CD4-positive, alpha-beta T cell treated with Interleukin-1 beta for 1 hour (primary cell): ENCODE measurements around the gene AOPEP.

Source experiments
- DNase-seq, 2 donors: peaks; one replicate each; pipeline ENCODE4 v3.0.0-alpha.2; 2020 to 2022

The AOPEP gene

DNA sequence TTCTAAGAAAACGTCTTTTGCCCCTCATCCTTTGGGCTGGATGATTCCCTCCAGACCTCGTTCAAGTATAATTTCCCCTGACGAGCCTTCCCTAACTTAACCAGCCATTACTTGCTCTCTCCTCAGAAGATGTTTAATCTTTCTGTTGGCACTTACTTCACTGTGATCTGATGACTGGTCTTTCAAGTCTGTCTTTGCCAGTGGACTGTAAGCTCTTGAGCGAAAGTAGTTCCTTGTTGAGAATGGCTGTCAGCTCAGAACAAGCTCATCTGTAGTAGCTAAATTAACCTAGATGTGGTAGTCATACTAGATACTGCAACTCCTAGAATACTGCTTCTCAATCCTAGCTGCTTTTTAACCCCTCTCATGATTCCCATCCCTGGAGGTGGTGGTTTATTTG is 125.0 kb downstream of the AOPEP start:
- DNase-seq, result no peak

DNA sequence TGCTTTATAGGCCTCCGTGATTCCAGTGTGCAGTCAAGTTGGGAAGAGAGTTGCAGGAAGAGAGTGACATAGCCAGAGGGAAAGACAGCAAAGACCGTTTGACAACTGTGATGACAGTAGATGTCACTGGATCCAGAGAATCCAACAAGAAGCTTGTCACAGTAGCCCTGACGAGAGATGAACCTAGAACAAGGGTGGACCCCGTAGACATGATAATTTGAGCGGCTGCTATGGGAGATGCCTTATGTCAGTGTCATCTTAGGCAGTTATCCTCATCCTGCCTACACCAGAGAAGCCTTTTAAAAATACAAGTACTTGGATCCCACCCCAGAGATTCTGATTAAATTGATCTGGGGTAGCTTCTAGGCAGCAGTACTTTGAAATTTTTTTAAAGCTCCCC is 125.4 kb downstream of the AOPEP start:
- DNase-seq, result no peak

DNA sequence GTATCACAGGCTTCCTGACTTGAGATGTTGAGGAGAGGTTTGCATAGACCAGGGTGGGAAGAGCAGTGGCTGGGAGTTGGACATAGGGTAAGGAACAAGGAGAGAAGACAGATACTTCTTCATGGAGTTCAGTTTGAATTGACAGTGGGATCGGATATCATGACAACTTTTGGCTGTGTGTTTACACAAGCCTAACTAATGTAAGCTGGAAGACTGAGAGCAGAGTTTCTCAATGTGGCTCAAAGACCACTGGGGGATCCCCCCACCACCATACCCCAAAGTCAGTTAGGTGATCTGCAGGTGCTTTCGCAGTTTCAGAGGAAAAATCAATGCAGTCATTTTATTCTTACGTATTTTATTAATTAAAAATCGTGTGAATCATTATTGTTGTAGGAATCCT is 125.9 kb downstream of the AOPEP start:
- no peak for DNase-seq

DNA sequence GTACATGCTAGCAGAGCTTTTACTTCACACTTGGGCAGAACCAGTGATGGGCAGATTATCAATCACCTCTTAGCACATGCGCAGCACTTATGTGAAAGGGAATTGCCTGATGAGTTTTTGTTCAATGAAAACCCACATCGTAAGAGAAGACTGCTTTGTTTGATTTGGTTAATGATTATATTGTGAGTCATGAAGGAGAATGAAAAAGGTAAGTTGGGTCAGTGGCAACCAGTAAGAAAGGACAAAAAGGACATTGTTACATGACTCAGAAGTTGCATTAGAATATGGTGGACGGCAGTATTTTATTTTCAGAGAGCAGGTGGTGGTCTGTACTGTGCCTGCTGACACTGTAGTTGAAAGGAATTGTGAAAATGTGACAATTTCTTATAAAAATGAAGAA is 127.4 kb downstream of the AOPEP start:
- no peak for DNase-seq

DNA sequence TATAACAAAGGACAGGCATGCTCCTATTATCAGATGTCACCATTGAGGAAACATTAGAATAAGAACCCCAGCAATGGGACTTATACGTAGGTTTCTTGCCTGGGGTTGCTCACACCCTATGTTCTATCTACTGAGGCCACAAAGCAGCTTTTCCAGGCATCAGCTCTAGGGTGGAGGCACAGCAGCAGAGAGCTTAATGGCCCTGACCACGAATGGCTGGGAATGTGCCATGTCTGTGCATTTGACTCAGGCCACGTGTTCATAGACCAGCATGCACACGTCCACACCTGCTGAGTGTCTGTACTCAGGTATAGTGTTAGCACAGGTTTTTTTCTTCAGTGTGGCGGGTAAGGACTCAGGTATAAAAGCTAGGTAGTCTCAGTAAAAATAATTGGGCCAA is 129.4 kb downstream of the AOPEP start:
- DNase-seq, result no peak

DNA sequence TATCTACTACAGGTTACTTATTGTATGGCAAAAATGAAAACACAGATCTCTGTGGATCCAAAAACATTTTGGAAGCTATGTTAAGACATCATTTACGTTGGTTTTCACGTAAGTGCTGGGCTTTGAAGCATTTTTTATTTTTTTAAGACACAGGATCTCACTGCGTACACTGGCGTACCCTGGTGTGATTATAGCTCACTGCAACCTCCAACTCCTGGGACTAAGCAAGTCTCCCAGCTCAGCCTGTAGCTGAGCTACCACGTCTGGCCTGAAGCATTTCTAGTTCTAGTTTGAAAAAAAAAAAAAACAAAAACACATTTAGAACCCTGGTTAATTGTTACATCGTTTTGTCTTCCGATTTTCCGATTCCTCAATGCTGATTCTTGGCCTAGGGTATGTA is 131.3 kb downstream of the AOPEP start:
- DNase-seq, result no peak

DNA sequence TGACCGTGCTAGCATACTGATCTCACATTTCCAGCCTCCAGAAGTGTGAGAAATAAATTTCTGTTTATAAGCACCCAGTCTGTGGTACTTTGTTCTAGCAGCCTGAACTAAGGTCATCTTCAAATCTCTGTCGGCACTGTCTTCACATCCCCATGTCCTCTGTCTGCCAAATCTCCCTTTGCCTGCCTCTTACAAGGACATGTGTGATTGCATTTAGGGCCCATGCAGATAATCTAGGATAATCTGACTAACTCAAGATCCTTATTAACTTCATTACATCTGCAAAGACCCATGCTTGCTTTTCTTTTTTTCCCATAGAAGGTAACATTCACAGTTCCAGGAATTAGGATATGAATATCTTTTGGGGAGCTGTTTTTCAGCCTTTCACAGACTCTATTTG is 132.7 kb downstream of the AOPEP start:
- DNase-seq, result no peak

DNA sequence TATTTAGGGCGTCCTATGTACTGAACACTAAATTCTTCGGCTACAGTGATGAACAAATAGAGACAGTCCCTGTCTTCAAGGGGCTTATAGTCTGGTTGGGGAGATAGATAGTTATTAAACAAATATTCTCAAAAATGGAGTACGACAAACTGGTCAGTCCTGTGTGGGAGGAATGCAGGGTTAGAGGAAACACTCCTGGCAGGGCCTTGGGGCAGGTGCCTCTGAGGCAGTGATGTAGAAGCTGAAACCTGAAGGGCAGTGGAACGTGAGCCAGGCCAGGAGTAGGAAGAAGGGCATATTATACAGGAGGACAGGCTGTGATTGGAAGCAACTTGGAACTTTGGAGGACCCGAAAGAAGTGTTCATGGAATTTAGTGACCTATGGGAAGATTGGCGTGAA is 133.4 kb downstream of the AOPEP start:
- no peak for DNase-seq

DNA sequence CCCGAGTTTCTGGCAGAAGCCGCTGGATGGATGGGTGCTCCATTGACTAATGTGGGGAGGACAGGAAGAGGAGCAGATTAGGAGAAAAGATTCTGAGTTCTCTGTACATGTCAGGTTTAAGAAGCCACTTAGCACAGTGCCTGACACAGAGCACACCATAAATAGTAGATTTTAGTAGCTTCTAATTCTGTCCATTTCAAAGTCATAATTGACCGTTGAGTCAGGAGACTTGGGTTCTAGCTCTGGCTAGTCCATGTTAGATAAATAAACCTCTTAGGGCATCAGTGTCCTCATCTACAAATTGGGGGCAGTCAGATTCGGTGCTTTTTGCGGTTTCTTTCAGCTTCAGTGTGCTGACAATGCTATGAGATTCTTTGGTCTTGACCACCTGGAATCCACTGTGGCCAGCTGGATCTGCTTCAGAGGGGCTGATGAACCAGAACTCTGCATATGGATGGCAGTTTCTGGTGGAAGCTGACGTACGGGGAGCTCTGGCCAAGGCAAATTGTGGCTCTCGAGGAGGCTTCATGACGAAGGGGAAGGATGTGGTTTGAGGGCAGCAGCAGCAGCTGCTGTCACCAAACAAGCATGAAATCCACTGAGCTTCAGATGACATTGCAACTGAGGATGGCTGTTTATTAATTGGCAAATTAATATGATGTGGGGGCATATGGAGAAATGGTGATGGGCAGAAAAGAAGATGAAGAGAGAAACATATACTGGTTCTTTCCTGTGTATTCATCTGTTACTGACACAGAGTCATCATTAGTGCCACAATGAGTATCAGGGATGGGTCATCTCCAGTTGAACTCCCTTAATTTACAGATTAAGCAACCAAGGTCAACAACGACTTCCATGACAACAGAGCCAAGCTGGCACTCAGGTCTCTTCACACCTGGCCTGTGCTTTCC is 134.4 kb downstream of the AOPEP start:
- peak; percentile 77 to 84 for DNase-seq

DNA sequence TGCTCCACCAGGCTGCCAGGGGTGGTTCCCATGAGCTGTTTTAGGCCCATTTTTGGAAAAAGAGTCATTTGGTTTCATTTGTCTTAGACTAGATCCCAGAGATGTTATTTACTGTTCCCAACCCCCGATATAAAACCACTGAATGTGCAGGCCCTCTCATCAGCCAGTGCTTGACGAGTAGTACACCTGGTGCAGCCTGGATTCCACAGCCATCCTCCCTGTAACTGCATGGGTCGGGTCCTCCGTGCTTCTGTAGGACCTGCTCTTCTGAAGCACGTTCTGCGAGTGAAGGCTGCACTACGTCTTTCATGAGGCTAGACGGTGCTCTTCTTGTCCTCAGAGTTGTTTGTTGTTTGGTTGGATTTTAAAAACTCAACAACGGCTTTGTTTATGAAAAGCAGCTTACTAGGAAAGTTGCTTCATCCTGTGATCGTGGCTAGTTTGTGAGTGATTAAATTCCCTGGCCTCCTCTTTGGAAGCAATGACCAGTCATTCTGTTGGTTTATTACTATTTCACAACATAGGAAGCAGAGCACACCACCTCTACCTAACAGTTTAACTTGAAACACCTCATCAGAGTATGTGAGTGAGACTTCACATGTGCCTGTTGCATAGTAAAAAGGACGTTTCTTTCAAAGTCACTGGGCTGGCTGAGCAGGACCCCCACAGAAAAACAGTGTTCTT is 135.2 kb downstream of the AOPEP start:
- no peak for DNase-seq

DNA sequence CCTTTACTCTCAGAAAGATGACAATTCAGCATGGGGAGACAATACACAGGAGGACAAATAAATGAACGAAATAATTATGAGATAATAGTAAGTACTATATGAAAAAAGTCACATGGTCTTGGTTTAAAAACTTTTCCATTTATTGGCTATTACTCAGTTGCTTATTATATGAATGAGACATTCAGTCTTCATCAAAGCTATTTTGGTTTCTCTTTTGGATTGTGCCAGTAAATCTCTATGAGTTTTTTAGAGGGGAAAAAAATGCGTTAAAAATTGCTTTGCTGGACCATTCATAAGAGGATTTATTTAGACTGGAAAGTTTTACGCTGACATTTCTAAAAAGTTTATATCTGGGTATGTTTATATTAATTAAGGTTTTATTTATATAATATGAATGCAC is 137.7 kb downstream of the AOPEP start:
- no peak for DNase-seq

DNA sequence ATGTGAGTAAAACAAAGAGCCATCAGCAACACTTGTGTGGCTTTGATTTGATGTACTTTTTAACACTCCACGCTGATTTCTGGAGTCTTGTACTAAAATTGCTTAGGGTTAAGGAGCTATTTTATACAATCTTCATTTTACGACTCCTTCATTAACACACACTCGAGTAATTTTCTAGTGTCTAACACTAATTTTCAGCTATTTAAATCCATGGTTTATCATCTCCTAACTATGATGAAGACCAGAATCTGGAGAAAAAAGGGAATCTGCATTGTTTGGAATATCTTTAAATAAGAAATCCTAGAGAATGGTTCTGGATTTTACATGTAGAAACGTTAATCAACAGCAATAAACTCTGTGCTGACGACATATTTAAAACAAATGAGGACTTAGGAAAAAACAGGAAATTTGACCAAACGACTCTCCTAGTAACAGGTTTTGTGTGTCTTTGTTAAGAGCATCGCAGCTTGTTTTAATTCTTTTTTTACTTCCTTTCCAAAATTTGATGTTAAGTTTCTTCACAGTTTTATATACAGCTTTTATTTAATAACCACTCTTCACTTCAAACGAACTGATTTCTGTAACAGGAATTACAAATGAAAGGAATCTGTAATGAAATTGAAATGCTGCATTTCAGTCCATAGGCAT is 138.5 kb downstream of the AOPEP start:
- DNase-seq, result no peak

DNA sequence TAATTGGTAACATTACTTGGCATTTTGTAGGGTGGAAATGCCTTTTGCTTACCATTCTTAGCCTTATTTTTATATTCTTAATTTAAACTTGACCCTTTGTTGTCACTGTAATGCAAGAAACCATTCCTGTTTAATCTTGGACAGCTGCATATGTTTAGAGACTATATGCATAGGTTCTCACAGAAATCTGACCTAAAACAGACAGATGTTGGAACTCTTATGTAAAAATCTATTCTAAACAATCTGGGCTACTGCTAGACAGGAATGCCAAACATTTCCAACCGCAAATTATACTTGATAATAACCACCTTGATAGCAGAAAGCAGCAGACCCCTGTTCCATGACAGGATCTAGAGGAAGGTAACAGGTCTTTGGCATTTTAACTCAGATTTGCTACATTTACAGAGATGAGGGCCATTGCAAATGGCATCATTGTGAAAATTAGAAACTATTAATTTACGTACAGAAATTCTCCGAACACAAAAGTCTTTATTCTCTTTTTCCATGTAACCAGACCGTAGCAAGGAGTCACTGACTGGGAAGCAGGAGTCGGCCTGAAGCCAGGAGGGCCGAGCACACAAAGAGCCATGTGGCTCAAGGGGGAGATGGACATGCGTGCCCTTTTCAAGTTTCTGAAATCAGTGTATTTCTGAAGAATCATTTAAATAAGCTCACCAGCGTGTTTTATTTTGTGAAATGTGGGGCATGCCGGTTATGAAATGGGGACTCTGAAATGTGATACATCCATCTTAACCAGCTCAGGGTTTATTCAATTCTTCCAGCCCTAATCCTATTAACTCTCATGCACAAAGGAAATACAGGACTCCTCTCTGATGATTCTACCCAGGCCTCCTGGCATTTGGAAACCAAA is 139.3 kb downstream of the AOPEP start:
- DNase-seq, result no peak

DNA sequence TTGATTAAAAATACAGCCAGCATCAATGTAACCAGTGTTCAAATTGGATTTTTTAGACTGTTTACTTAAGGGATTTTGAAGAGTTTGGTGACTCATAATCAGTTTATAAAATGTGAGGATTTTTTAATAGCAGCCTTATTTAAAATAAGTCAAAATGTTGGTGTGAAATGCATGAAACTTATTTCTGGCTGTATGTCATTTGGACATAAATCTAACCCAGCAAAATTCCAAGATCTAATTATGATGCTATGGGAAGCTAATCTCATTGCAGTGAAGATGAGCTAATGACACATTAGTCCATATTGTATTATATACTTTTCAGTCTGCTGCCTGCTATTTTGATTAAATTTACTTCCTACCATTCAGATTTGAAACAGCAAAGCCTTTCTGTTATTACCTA is 140.3 kb downstream of the AOPEP start:
- no peak for DNase-seq

DNA sequence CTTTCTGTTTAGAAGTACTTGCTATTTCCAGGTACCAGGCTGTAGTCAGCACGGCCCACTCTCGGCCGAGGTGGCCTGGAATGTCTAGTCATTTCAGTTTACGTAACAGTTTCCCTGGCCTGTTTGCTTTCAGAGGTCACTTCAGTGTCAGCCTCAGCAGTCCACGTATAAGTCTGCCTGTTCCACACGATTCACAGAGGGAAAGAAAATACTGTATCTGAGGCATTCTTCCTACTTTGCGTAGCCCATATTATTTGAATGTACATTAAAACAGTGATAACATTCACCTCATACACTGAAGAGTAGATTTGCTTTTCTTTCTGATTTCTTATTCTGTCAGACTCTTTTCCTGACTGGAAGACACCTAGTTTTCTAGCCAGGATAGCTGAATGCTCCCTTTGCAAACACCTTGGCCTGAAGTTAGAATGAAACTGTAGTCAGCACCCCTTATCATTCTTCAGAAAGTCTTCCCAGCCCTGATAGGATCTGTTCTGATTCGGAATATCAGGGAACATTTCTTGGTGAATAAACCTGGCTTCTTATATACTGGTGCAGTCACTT is 140.9 kb downstream of the AOPEP start:
- DNase-seq, result no peak

DNA sequence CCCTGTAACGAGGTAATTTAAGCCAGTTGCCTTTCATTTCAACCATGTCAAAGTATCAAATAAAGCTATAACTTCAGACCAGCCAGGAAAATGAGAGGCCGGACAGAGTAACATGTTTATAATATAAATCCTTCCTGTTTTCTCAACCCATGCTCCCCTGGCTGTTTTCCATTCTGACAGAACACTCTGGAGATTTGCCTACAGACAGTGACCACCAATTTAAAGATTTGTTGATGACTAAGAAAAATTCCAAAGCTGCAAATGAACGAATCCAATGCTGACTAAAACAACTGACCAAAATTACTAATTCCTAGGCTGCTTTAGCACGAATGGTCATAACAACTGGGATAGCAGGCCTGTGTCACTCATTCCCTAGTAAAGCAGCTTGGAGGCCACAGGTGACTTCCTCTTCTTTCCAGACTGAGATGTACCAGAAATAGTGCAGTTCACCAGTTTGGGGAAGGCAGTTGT is 141.4 kb downstream of the AOPEP start:
- no peak for DNase-seq

DNA sequence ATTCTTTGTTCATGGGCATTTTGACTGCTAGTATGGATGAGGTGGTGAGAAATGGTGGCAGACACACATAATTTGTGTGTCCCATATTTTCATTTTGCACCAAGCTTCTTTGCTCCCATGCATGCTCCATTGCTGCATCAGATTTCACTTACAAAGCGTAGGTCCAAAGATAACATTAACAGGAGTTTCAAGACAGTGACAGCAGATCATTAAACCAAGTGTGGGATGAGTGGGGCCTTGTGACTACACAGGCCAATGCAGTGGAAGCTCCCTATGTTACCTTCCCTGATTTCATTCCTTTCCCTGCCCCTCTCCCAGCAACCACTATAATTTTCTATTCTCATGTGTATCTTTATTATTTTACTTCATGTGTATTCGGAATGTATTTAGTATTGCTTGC is 142.0 kb downstream of the AOPEP start:
- no peak for DNase-seq

DNA sequence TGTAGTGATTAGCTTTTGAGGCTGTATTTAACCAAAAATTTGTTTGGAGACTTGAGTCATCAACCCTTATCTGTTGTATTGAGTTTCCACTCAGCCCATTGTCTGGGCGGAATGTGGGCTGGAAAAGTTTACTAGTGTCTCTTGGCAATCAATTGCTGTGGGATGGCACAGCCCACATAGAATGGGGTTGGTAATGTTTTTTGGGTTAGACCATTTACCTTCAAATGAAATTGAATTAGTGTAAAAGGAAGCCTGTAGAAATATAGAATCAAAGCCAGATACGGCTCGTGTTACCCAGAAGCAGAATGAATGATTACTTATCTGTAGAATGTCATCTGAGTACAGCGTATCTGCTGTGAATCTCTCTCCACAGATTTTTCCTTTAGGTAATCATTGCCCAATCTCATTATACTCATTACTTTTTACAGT is 142.9 kb downstream of the AOPEP start:
- DNase-seq, result no peak

DNA sequence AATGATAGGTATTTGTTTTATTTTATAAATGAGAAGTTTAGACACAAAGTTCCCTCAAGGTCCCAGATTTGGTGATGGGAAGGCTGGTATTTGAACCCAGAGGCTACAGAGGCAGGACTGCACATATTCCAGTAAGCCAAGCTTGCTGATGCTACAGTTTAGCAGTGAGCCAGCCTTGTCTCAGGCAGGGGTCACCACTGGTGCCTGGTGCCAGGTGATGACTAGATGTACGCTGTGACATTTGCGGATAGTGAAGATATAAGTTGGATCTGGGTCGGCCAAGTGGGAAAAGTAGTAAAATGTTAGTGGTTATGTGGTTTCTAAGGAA is 143.9 kb downstream of the AOPEP start:
- DNase-seq, result no peak

DNA sequence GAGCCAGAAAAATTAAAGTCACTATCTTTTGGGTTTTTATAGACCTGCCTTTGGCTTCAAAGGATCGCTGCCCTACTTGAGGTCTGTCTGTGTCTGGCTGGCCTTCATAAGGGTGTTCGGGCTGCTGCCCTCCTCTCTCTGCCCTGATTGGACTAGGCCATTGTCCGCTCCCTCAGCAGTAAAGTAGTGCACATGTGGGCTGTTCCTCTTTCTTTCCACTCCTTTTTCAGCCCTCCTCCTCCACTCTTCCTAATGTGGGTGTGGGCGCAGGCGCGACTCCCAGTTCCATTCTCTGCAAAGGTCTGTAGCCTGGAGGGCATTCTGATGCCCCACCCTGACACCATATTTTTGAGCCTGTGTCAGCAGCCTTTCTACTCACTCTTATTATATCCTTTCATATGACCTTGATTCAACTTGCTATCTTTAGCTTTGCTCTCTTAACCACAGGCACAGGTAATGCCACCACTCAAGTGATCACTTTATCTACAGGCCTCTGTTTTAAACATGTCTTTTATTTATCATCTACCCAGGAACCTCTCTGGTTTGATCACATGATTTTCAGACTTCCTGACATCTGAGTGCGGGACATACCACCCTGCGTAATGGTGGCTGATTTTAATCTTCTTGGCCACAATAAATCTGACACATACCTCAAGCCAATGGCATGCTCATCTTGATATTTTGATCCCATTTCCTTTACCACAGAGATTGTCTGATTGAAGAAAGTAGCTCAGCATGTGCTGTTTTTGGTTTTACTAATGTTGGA is 144.5 kb downstream of the AOPEP start:
- DNase-seq, result peak; percentile 52 to 73

DNA sequence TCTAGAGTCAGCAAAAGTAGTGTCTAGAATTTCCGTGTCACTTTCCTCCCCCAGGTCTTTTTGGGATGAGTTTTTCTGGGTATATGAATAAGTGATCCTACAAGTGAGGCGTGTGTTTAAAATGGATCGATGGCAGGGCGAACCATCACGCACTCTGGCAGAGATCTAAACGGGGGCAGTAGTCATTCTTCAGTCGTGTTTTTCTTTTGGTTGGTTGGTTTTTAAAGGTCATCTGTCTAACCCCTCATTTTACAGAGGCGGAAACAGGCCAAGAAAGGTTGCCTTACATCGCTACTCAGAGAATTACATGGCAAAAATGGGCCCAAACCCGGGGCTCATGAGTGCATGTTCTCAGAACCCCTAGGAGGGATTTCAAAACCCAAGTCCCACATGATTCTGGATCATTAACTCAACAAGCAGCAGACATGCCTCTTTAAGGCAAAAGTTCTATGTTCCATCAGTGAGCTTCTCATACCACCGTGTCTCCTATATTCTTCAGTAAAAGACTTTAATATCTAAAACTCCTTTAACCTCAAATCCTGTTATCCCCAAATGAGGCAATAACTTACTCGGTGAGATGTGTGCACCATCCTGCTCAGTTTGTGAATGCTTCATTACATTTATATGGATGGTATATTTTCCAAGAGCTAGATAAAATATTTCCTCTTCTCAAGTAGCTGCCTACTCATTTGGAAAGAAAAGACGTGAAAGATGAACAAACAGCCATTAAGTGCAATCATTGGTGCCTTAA is 145.8 kb downstream of the AOPEP start:
- DNase-seq, result no peak
